ENCODE results near the gene PCGF1. TPM values are rescaled to one million over a fixed set of nuclear protein-coding genes. Genes with fewer than 3 reads are reported as not detected.

The PCGF1 gene
- total and polyA plus RNA-seq, 9 of the 15 experiments (the other 6 are each of a cell fraction or from before 2014, with no cell fraction given) = 20.3 to 45.7 (median 29.3) TPM

DNA sequence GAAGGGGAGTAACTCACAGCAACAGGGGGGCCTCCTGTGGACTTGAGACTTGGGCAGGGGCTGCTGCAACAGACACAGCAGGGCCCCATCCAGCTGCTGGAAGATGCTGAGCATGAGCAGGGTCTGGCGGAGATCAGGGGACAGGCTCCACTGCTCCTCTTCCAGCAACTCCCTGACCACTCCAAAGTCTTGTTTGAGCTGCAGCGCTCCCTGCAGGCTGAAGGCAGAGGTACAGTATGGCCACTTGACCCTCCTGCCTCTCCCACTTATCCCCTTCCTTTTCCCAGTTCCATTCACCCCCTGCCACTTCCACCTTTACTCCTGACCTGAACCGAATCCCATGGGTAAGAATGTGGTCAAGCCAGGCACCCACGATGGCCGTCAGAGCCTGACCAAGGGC is 32.6 kb downstream of the PCGF1 start (continued):
- TF ChIP-seq, protein P1, sequence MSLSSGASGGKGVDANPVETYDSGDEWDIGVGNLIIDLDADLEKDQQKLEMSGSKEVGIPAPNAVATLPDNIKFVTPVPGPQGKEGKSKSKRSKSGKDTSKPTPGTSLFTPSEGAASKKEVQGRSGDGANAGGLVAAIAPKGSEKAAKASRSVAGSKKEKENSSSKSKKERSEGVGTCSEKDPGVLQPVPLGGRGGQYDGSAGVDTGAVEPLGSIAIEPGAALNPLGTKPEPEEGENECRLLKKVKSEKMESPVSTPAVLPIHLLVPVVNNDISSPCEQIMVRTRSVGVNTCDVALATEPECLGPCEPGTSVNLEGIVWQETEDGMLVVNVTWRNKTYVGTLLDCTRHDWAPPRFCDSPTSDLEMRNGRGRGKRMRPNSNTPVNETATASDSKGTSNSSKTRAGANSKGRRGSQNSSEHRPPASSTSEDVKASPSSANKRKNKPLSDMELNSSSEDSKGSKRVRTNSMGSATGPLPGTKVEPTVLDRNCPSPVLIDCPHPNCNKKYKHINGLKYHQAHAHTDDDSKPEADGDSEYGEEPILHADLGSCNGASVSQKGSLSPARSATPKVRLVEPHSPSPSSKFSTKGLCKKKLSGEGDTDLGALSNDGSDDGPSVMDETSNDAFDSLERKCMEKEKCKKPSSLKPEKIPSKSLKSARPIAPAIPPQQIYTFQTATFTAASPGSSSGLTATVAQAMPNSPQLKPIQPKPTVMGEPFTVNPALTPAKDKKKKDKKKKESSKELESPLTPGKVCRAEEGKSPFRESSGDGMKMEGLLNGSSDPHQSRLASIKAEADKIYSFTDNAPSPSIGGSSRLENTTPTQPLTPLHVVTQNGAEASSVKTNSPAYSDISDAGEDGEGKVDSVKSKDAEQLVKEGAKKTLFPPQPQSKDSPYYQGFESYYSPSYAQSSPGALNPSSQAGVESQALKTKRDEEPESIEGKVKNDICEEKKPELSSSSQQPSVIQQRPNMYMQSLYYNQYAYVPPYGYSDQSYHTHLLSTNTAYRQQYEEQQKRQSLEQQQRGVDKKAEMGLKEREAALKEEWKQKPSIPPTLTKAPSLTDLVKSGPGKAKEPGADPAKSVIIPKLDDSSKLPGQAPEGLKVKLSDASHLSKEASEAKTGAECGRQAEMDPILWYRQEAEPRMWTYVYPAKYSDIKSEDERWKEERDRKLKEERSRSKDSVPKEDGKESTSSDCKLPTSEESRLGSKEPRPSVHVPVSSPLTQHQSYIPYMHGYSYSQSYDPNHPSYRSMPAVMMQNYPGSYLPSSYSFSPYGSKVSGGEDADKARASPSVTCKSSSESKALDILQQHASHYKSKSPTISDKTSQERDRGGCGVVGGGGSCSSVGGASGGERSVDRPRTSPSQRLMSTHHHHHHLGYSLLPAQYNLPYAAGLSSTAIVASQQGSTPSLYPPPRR (CRISPR knock-in tag; IDR thresholded peaks at IDR 0.05; ENCODE audit: borderline replicate concordance) = no peak
- TF ChIP-seq ZNF764 (CRISPR knock-in tag; IDR thresholded peaks at IDR 0.05; ENCODE audit: low read depth) (no peak), ID3 (CRISPR knock-in tag; IDR thresholded peaks at IDR 0.05) (no peak), ID3 (tag; IDR thresholded peaks at IDR 0.05) (no peak)

DNA sequence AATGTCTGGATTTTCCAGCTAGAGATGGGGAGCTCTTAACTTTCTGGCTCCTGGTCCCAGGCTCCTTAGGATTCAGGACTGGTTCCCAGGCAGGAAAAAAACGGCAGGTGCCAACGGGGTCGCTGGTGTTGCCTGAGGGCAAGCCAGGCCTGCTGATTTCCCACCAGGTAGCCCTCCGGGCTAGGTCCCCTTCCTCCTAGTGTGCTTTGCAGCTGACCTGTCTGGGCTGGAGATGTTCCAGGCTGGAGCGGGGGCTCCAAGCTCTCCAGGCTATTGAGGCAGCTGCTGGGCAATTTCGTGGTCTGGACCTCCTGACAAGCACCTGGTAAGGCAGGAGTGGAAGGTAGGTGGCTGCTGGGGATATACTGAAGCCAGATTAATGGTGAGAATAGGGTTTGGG is 33.0 kb downstream of the PCGF1 start:
- peaks cover 11 to 16% of the 10 kb centered on the region in 2 experiments; a peak in 3 of 5 replicates for H3K4me1 ChIP-seq (replicated peaks in 1 of 2; ENCODE audit: control insufficient read depth in 2 of 2, insufficient read depth in 2 of 2, low read length in 2 of 2)
- BruUV-seq (replicated peaks) = no TSS peak
- ATAC-seq (no peak), FAIRE-seq (no peak), DNase-seq (ENCODE audit: extremely low read depth in 1 of 4, low spot score in 3 of 4) (no peak)
- no peak overlapping the region for H3K27ac ChIP-seq (ENCODE audit: extremely low read depth, low read depth, low read length)
- H3K9me3 ChIP-seq (replicated peaks; ENCODE audit: control insufficient read depth, insufficient read depth, low read depth, low read length) = no peaks in the 10 kb centered on the region
- 91% methylated on average over 6 of the region's 6 CpGs for WGBS (ENCODE audit: insufficient coverage, low coverage, missing lambda C conversion rate)
- H2AFZ ChIP-seq (ENCODE audit: low read depth, low read length) = no peak overlapping the region
- TF ChIP-seq ZEB2 (IDR thresholded peaks at IDR 0.05) (no peak), POLR3G (IDR thresholded peaks at IDR 0.05; ENCODE audit: extremely low read depth, insufficient read length, insufficient replicate concordance) (no peak)
- TF ChIP-seq, protein P2, sequence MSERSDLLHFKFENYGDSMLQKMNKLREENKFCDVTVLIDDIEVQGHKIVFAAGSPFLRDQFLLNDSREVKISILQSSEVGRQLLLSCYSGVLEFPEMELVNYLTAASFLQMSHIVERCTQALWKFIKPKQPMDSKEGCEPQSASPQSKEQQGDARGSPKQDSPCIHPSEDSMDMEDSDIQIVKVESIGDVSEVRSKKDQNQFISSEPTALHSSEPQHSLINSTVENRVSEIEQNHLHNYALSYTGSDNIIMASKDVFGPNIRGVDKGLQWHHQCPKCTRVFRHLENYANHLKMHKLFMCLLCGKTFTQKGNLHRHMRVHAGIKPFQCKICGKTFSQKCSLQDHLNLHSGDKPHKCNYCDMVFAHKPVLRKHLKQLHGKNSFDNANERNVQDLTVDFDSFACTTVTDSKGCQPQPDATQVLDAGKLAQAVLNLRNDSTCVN (CRISPR knock-in tag; IDR thresholded peaks at IDR 0.05) = no peak
- no peak overlapping the region for H3K9ac ChIP-seq (ENCODE audit: insufficient read depth in 1 of 2, low read depth in 2 of 2, low read length in 2 of 2)
- H3K36me3 ChIP-seq (ENCODE audit: control insufficient read depth, insufficient read depth, low read length) = peaks cover 24% of the 10 kb centered on the region; the same call in 2 of the 3 replicates
- no peak overlapping the region for H3K4me2 ChIP-seq (ENCODE audit: insufficient read depth, low read length)
- intact Hi-C loops (cut with micrococcal nuclease) = loop anchor here (2.0 to 5.0 kb wide), 2 partner anchors 77 to 142 kb away; no protein-coding TSS in a partner anchor
- POLR2A ChIA-PET = interaction anchor here (0.7 to 4.0 kb wide), 3 partner anchors 7 to 139 kb away, joined by 3 to 28 read pairs (median 4); partner anchors contain the start of genes CCDC142 and TTC31
- no peaks in the 10 kb centered on the region for H4K20me1 ChIP-seq (replicated peaks; ENCODE audit: control insufficient read depth, insufficient read depth, low read length)
- no peak overlapping the region for H3K4me3 ChIP-seq
- H3K27me3 ChIP-seq (ENCODE audit: control insufficient read depth in 2 of 2, insufficient read depth in 2 of 2, low read length in 2 of 2) = no peaks in the 10 kb centered on the region
- peaks cover 4% of the 10 kb centered on the region for H3K9me1 ChIP-seq (ENCODE audit: control insufficient read depth, insufficient read depth, low read length)
- CTCF ChIA-PET (ENCODE audit: low intra/inter-chr PET ratio) = no interaction called here
- H3K79me2 ChIP-seq (ENCODE audit: control insufficient read depth, insufficient read depth, low read length) = peaks cover 13% of the 10 kb centered on the region; the same call in 2 of the 3 replicates
- in situ Hi-C loops (cut with MboI) = no loop called here

All from K562 (cell line).